HepG2 (cell line): Measurements from ENCODE around the gene NEU1. TPM values are rescaled to one million over a fixed set of nuclear protein-coding genes. Genes with fewer than 3 reads are reported as not detected.

Source experiments
- BRCA1 ChIP-seq: sonication (generic); formaldehyde crosslinking; IDR thresholded peaks from 2 replicates; pipeline ENCODE4 v1.4.0; 2020; ENCODE audit warnings: missing genetic modification reagents
- HIC2 ChIP-seq: sonication (generic); formaldehyde crosslinking; IDR thresholded peaks from 2 replicates; pipeline ENCODE4 v1.9.0; 2022; ENCODE audit warnings: low read depth, missing genetic modification reagents
- HMG20A ChIP-seq: IDR thresholded peaks from 2 replicates; pipeline ENCODE4 v1.6.1; 2016; ENCODE audit warnings: borderline replicate concordance
- HNRNPK ChIP-seq: fragments of 200-400 bp; formaldehyde crosslinking; IDR thresholded peaks from 2 replicates; pipeline ENCODE4 v1.6.1; 2018; ENCODE audit warnings: low read length, low read depth, moderate library complexity, mild to moderate bottlenecking; ENCODE audit not compliant: poor library complexity, severe bottlenecking
- KDM5A ChIP-seq: fragments of 200-600 bp; sonication (generic); IDR thresholded peaks from 2 replicates; pipeline ENCODE4 v1.7.0; 2018; ENCODE audit warnings: antibody characterized with exemption, mild to moderate bottlenecking, low read length, borderline replicate concordance
- MTF1 ChIP-seq: sonication (generic); formaldehyde crosslinking; IDR thresholded peaks from 2 replicates; pipeline ENCODE4 v1.5.0; 2020; ENCODE audit warnings: missing genetic modification reagents
- NFE2 ChIP-seq: sonication (generic); formaldehyde crosslinking; IDR thresholded peaks from 2 replicates; pipeline ENCODE4 v1.4.0; 2020; ENCODE audit warnings: missing genetic modification reagents
- ONECUT2 ChIP-seq: sonication (generic); formaldehyde crosslinking; IDR thresholded peaks from 2 replicates; pipeline ENCODE4 v1.4.0; 2020; ENCODE audit warnings: missing genetic modification reagents
- PAF1 ChIP-seq: IDR thresholded peaks from 2 replicates; pipeline ENCODE4 v1.6.1; 2016; ENCODE audit warnings: missing genetic modification reagents, missing compliant biosample characterization
- PHF21A ChIP-seq: sonication (generic); formaldehyde crosslinking; IDR thresholded peaks from 2 replicates; pipeline ENCODE4 v1.5.0; 2020; ENCODE audit warnings: mild to moderate bottlenecking, missing genetic modification reagents
- POLR2G ChIP-seq: fragments of 200-400 bp; formaldehyde crosslinking; IDR thresholded peaks from 2 replicates; pipeline ENCODE4 v1.6.1; 2018; ENCODE audit warnings: mild to moderate bottlenecking, low read depth, low read length, moderate library complexity
- RFXANK ChIP-seq: IDR thresholded peaks from 2 replicates; pipeline ENCODE4 v1.6.1; 2016
- SALL2 ChIP-seq: sonication (generic); formaldehyde crosslinking; IDR thresholded peaks from 2 replicates; pipeline ENCODE4 v1.8.1; 2023; ENCODE audit warnings: mild to moderate bottlenecking, missing genetic modification reagents, inconsistent platforms
- SRF ChIP-seq: IDR thresholded peaks from 2 replicates; pipeline ENCODE4 v1.6.1; 2011; ENCODE audit warnings: mild to moderate bottlenecking, low read depth, low read length, moderate library complexity
- TFDP1 ChIP-seq: IDR thresholded peaks from 2 replicates; pipeline ENCODE4 v1.6.1; 2016; ENCODE audit warnings: missing compliant biosample characterization, missing genetic modification reagents, borderline replicate concordance
- ZBTB44 ChIP-seq: sonication (generic); formaldehyde crosslinking; IDR thresholded peaks from 2 replicates; pipeline ENCODE4 v1.4.0; 2020; ENCODE audit warnings: missing genetic modification reagents
- ZFP36 ChIP-seq: fragments of 150-350 bp; IDR thresholded peaks from 2 replicates; pipeline ENCODE4 v1.6.1; 2018; ENCODE audit warnings: borderline replicate concordance, low read length, low read depth; ENCODE audit not compliant: partially characterized antibody
- ZNF260 ChIP-seq: sonication (generic); formaldehyde crosslinking; IDR thresholded peaks from 2 replicates; pipeline ENCODE4 v1.4.0; 2020; ENCODE audit warnings: missing genetic modification reagents, low read depth, mild to moderate bottlenecking, borderline replicate concordance
- ZNF639 ChIP-seq: conservative IDR thresholded peaks from 2 replicates; pipeline ENCODE4 v1.6.1; 2018; ENCODE audit warnings: missing genetic modification reagents
- ZNF704 ChIP-seq: sonication (generic); formaldehyde crosslinking; IDR thresholded peaks from 2 replicates; pipeline ENCODE4 v1.8.1; 2023; ENCODE audit warnings: mild to moderate bottlenecking, inconsistent platforms, moderate library complexity, missing genetic modification reagents, borderline replicate concordance
- ZNF720 ChIP-seq: sonication (generic); formaldehyde crosslinking; IDR thresholded peaks from 2 replicates; pipeline ENCODE4 v1.4.0; 2020; ENCODE audit warnings: missing genetic modification reagents
- polyA plus RNA-seq, 8 experiments: library from polyadenylated mRNA; depleted of rRNA in 3 of 8; stranded (reverse) in 7 of 8; unstranded in 1 of 8; fragments of >200 nt; fragmentation: Illumina TruSeq in 4 of 8; extraction: Trizol in 4 of 8; gene quantifications; 2 replicates each; pipeline versions ENCODE4 v1.2.1 to v1.2.3, GENCODE V29; 2011 to 2016; ENCODE audit warnings: low read depth in 4 of 8, missing spikeins in 1 of 8, mixed read lengths in 1 of 8; ENCODE audit not compliant: insufficient read depth in 1 of 8
- total RNA-seq, 5 experiments: library from RNA; depleted of rRNA; stranded (reverse); fragments of >200 nt; fragmentation: Illumina TruSeq; extraction: Trizol; gene quantifications; 2 replicates each; pipeline ENCODE4 v1.2.3, GENCODE V29; 2016; ENCODE audit warnings: low read depth in 1 of 5

NEU1 gene
- total and polyA plus RNA-seq, 2 of the 13 experiments (the other 11 are each of a cell fraction or from before 2014, with no cell fraction given) = 215 to 297 TPM

GRCh38 chr6:31862344-31863235, at the start of gene NEU1 (continued):
- TF ChIP-seq HIC2 (CRISPR knock-in tag) = no peak
- no peak for TF ChIP-seq SRF
- TF ChIP-seq HMG20A (CRISPR knock-in tag) = no peak
- TF ChIP-seq TFDP1 (CRISPR knock-in tag) = peak; percentile 84; the same call in 1 of the 2 replicates
- TF ChIP-seq RFXANK (CRISPR knock-in tag) = peak; percentile 87; the same call in 1 of the 2 replicates
- TF ChIP-seq ZNF260 (CRISPR knock-in tag) = no peak
- TF ChIP-seq POLR2G = peak; percentile 100
- TF ChIP-seq ZBTB44 (CRISPR knock-in tag) = peak; percentile 81; the same call in 1 of the 2 replicates
- peak; percentile 64; the same call in 1 of the 2 replicates for TF ChIP-seq BRCA1 (CRISPR knock-in tag)
- TF ChIP-seq ZNF639 (CRISPR knock-in tag) = peak; percentile 72; the same call in 1 of the 2 replicates
- no peak; the same call in 1 of the 2 replicates for TF ChIP-seq KDM5A
- no peak for TF ChIP-seq NFE2 (CRISPR knock-in tag)
- TF ChIP-seq HNRNPK = peak; percentile 82
- peak; percentile 94 for TF ChIP-seq SALL2 (CRISPR knock-in tag)
- no peak for TF ChIP-seq PAF1 (CRISPR knock-in tag)
- TF ChIP-seq ZFP36 = no peak
- 0 out of 2 replicates have a peak, but pooled peaks have one; percentile 40 for TF ChIP-seq ONECUT2 (CRISPR knock-in tag)
- TF ChIP-seq ZNF720 (CRISPR knock-in tag) = no peak
- peak; percentile 94 for TF ChIP-seq PHF21A (CRISPR knock-in tag)
- TF ChIP-seq ZNF704 (CRISPR knock-in tag) = peak; percentile 66
- 0 out of 2 replicates have a peak, but pooled peaks have one; percentile 70 for TF ChIP-seq MTF1
